C4-2B (cell line): ENCODE results near the gene THBS3.
"Not testable (repeated sequence)": the region's sequence is repeated elsewhere in the genome, so short reads cannot be mapped to it uniquely, and the experiment has no call there.

Experiments
- H3K27ac ChIP-seq: fragments of 450-650 bp; 2 replicates; pipeline ENCODE4 v1.5.1; 2017
- CTCF ChIP-seq: fragments of 450-650 bp; conservative IDR thresholded peaks from 2 replicates; pipeline ENCODE4 v1.5.1; 2017; ENCODE audit warnings: mild to moderate bottlenecking
- ZFX ChIP-seq: fragments of 450-650 bp; IDR thresholded peaks from 2 replicates; pipeline ENCODE4 v1.6.1; 2017

Gene THBS3

DNA sequence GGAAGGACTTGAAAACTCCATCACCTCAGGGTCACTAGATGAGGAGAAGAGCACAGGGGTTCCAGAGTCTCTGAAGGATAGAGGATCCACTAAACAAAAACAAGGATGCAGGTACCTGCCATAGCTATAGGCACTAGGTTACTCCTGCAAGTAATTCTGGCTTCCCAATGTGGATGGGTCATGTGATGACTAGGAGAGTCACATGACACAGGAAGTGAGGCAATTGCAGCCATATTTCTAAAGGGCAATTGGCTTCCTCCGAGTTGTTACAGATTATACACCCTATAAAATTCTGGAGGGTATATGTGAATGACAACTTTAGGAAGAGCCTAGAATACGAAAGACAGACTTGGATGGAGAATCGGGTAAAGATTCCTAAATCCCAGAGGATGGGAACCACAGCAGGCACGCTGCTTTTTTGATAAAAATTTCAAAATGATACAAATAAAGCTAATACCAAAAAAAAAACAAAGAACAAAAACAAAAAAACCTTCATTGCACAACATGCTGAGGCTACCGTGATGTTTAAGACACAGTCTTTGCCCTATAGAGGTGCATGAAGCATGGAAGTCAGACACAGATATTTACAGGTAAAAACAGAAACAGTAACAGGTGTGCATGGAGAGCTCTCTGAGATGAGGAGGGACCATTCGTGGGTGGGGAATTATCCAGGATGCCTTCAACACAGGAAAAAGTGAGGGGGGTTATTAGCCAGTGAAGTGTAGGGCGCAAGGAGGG is 11.3 kb upstream of the THBS3 start:
- H3K27ac ChIP-seq, result no peak overlapping the region
- TF ChIP-seq ZFX (no peak), CTCF (no peak)

DNA sequence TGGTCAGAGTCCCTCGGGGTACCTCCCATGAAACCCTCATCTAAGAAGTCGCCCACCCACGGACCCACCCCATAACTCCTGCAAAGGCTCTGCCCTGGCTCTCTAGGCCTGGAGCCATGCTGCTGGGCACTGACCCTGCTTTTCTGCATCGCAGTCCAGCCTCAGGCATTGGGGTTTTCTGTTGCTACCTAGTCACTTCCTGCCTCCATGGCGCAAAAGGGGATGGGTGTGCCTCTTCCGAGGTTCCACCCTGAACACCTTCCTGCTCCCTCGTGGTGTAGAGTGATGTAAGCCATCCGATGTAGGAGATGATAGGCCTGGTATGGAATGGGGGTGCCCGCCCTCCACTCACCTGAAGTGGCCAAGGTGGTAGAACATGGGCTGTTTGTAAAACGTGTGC is 7.0 kb upstream of the THBS3 start:
- H3K27ac ChIP-seq, result not testable (repeated sequence)

DNA sequence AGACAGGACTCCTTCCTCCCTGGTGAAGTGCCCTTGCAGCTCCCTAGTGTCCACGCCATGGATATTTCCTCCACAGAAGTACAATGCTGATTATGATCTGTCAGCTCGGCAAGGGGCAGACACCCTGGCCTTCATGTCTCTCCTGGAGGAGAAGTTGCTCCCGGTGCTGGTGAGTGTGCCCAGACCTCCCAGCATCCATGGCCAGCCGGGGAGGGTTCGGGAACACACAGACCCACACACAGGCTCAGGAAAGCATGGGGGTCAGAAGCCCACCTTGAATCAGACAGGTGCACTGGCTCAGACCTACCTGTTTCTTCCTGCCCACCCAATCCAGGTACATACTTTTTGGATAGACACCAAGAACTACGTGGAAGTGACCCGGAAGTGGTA is 4.3 kb upstream of the THBS3 start:
- H3K27ac ChIP-seq, result peak overlapping the region; percentile 42

DNA sequence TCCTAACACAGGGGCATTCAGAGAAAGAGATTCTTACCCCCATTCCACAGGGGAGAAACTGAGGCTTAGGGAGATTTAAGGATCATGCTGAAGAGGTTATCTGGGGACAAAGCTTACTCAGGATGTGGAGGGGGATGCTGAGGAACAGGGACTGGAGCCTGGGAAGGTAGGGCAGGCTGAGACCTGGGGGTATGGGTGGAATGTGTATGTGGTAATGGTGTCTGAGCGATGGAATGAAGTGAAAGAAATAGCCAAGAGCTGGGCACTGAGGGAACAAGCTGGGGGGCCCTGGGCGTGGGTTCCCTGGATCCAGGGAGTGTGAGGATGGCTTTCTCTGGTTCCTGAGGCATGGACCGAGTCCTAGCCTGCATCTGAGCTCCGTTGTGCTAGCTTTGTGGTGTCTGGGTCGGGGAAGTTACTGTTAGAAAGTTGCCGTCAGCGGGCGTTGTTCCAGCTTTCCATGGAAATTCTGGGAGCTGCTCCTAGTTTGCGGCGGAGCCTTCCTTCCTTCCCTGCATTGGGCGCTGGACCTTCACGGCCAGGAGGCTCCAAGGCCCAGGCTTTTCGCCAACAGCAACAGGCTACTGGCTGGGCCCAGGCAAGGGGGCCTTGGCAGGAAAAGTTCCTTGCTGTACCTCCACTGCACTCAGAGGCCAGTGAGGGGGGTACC is 3.8 kb upstream of the THBS3 start:
- peak overlapping the region; percentile 42 for H3K27ac ChIP-seq

DNA sequence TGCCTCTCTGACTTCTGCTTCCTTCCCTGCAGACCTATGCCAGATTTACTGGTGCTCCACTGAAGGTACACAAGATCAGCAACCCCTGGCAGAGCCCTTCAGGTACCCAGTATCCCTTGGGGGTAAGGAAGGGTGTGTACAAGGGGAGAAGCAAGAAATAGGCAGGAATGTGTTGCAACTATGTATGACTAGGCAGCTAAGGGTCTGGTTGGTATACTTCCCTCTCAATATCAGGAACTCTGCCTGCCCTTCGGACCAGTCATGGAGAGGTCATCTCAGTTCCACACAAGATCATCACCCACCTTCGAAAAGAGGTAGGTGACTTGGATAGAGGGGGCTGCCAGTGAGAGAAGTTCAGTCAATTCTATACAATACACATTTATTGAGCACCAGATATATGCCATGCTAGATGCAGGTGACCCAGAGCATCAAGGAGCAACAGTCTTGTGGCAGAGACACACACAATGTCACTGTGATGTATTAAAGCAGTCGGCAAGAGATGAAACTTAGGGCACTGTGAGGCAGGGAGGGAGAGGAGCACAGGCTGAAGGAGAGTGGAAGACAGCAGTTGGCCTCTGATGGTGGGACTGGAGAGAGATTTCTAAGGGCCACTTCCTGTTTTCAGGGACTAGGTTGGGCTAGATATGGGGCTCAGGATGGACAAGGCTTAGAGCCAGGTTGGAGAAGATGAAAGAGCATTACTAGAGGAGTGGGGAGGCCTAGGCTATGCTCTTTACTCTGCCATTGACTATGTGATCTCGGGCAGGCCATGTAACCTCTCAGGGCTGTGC is 2.8 kb upstream of the THBS3 start:
- TF ChIP-seq CTCF, result no peak
- no peak for TF ChIP-seq ZFX
- no peak overlapping the region for H3K27ac ChIP-seq

DNA sequence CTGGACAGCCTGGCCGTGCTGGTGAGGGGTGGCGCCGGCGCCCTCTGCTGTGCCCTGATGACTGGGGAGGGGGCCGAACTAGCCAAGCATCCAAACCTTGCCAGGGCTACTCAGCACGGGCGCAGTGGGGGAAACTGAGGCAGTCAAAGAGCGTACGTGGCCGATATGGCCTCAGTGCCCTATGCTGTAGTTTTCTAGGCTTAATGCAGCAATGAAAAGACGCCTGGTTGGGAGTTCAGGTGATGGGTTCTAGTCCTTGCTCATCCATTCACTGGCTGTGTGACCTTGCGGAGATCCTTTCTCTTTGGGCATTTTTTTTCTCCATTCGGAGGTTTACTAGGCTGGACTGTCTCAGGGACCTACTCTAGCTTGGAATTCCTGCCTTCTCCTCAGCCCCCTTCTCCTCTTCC is 1.6 kb upstream of the THBS3 start:
- no peak for TF ChIP-seq CTCF
- TF ChIP-seq ZFX, result no peak

DNA sequence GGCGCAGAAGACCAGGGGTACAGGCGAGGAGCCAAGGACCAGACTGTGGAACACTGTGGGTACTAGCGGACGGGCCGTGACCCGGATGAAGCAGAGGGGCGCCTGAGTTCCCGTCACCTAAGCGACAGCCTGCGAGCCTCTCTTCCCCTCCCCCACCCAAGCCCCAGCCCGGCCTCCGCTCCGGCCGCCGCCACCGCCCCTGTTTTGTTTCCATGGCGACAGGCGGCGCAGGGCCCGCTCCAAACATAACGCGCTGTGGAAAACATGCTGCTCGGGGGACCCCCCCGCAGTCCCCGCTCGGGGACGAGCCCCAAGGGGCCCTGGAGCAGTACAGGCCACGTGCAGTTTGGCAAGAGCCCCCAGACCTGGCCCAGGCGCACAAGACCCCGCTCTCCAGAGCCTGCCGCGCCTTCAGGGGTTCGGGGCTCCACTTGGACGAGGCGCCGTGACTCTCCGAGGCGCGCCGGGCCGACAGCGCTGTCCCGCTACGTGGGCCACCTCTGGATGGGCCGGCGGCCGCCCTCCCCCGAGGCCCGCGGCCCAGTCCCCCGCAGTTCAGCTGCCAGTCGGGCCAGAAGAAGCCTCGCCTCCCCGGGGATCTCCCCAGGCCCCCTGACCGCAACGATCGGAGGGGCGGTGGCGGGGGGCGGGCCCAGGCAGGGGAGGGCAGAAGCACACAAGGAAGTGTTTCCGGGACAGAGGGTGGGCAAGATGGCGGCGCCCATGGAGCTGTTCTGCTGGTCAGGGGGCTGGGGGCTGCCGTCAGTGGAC is 1.0 kb upstream of the THBS3 start, which contains the start of gene MTX1:
Gene MTX1 (plus strand): TSS at position 155 of the 771 bp plus-strand sequence. CDS start 110 bp downstream, at position 265.
- peak within 1 kb of the TSS; percentile 92 for H3K27ac ChIP-seq

More for the DNA sequence above, 1.6 kb upstream of the THBS3 start:
- peak overlapping the region; percentile 92 for H3K27ac ChIP-seq

More for the DNA sequence above, 1.0 kb upstream of the THBS3 start, which contains the start of gene MTX1:
- TF ChIP-seq ZFX, result peak; percentile 71; the same call in 1 of the 2 replicates
- no peak for TF ChIP-seq CTCF
